ENCODE results near the gene SPTBN1. TPM values are rescaled to one million over a fixed set of nuclear protein-coding genes. Genes with fewer than 3 reads are reported as not detected.
A peak's percentile ranks its signal among the peaks of the same experiment; 100 is the strongest.

The SPTBN1 gene
- total and polyA plus RNA-seq, 2 of the 13 experiments (the other 11 are each of a cell fraction or from before 2014, with no cell fraction given) = 123 to 299 TPM

- TF ChIP-seq ATF6 (CRISPR knock-in tag; conservative IDR thresholded peaks at IDR 0.05) (no peak), NCOR1 (IDR thresholded peaks at IDR 0.05; ENCODE audit: borderline replicate concordance, low read length) (peak; percentile 25; the same call in 1 of the 2 replicates), PRDM10 (CRISPR knock-in tag; IDR thresholded peaks at IDR 0.05; ENCODE audit: low read depth) (no peak), ZNF460 (CRISPR knock-in tag; IDR thresholded peaks at IDR 0.05; ENCODE audit: borderline replicate concordance) (no peak), TBL1XR1 (IDR thresholded peaks at IDR 0.05; ENCODE audit: borderline replicate concordance, low read length, partially characterized antibody) (no peak), GATAD1 (CRISPR knock-in tag; IDR thresholded peaks at IDR 0.05) (no peak), MED1 (CRISPR knock-in tag; IDR thresholded peaks at IDR 0.05) (peak; percentile 56), ZNF513 (CRISPR knock-in tag; conservative IDR thresholded peaks at IDR 0.05) (no peak), ARID5B (CRISPR knock-in tag; IDR thresholded peaks at IDR 0.05) (peak; percentile 84), BORCS8-MEF2B (CRISPR knock-in tag; IDR thresholded peaks at IDR 0.05) (no peak), LCORL (IDR thresholded peaks at IDR 0.05) (no peak), LCORL (CRISPR knock-in tag; IDR thresholded peaks at IDR 0.05) (0 out of 2 replicates have a peak, but pooled peaks have one; percentile 30), CHD4 (IDR thresholded peaks at IDR 0.05; ENCODE audit: borderline replicate concordance, low read length) (no peak), NBN (conservative IDR thresholded peaks at IDR 0.05) (no peak), FOXA1 (IDR thresholded peaks at IDR 0.05) (no peak), FOXA1 (CRISPR knock-in tag; IDR thresholded peaks at IDR 0.05) (peak; percentile 45; the same call in 1 of the 2 replicates), SMARCE1 (IDR thresholded peaks at IDR 0.05; ENCODE audit: borderline replicate concordance) (no peak), ONECUT2 (CRISPR knock-in tag; IDR thresholded peaks at IDR 0.05) (no peak), NR2F1 (CRISPR knock-in tag; IDR thresholded peaks at IDR 0.05) (no peak), NR2F6 (IDR thresholded peaks at IDR 0.05) (peak; percentile 12; the same call in 1 of the 2 replicates), NR2F6 (CRISPR knock-in tag; IDR thresholded peaks at IDR 0.05) (peak; percentile 58; the same call in 1 of the 2 replicates), RNF2 (conservative IDR thresholded peaks at IDR 0.05; ENCODE audit: low read depth) (no peak)
These were observed 9.5 kb upstream of the SPTBN1 start (continued) for GRCh38 chr2:54446625-54447024.
